Lower lobe of right lung (tissue), 2 donors: ENCODE data around the gene TMEM156. TPM values are rescaled to one million over a fixed set of nuclear protein-coding genes. Genes with fewer than 3 reads are reported as not detected.
"Not testable (repeated sequence)": the region's sequence is repeated elsewhere in the genome, so short reads cannot be mapped to it uniquely, and the experiment has no call there.

Experiments used
- ATAC-seq, 2 donors: fragments of 200-7000 bp; cut with Tn5 transposase; one replicate each; pipeline ENCODE4 v1.9.1; 2020 to 2022; ENCODE audit warnings: mild to moderate bottlenecking in 2 of 2, moderate library complexity in 2 of 2
- DNase-seq: peaks from one replicate; pipeline ENCODE4 v3.0.0-alpha.2; 2020
- H3K27ac ChIP-seq: fragments of 200-600 bp; one replicate; pipeline ENCODE4 v1.8.0; 2022
- H3K27me3 ChIP-seq: fragments of 200-600 bp; one replicate; pipeline ENCODE4 v1.8.0; 2022; ENCODE audit warnings: low read depth
- H3K36me3 ChIP-seq: fragments of 200-600 bp; one replicate; pipeline ENCODE4 v1.8.0; 2022; ENCODE audit warnings: mild to moderate bottlenecking
- H3K4me1 ChIP-seq: fragments of 200-600 bp; one replicate; pipeline ENCODE4 v1.8.0; 2022
- H3K4me3 ChIP-seq: fragments of 200-600 bp; one replicate; pipeline ENCODE4 v1.8.0; 2022; ENCODE audit warnings: mild to moderate bottlenecking
- H3K9me3 ChIP-seq: fragments of 200-600 bp; one replicate; pipeline ENCODE4 v1.8.0; 2022
- intact Hi-C: fragments of 100-400 bp; cut with DNase I; formaldehyde crosslinking; loops from one replicate; pipeline ENCODE4 v1.11.0; 2022
- total RNA-seq: library from RNA; stranded (reverse); fragmentation: NEBNext Ultra II Directional; extraction: Animal tissue kit (Norgen Biotek cat#: 25700); gene quantifications from one replicate; pipeline ENCODE4 v1.2.1, GENCODE V29; 2021
- TF ChIP-seq, protein P1 (sequence below): fragments of 200-600 bp; IDR thresholded peaks from one replicate; pipeline ENCODE4 v1.8.0; 2022; ENCODE audit warnings: antibody characterized with exemption, mild to moderate bottlenecking
- donor health status: DM: no; HTN: yes; CAD: no; lungs with severe emphysema.

TMEM156 gene
- total RNA-seq, 1 donor from 2014 or later, result 0.62 TPM

DNA sequence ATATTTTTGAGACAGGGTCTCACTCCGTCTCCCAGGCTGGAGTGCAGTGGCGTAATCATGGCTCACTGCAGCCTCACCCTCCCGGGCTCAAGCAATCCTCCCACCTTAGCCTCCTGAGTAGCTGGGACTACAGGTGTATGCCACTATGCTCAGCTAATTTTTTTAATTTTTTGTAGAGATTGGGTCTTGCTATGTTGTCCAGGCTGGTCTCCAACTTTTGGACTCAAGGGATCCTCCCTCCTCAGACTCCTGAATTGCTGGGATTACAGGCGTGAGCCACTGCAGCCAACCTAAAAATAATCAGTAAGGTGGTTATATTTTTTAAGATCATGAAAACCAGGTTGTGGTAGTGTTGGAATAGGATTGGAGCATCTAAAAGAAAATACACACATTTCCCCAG, 38.1 kb downstream of the TMEM156 start:
- no peaks in the 10 kb centered on the region for H3K4me1 ChIP-seq
- no peaks in the 10 kb centered on the region for H3K36me3 ChIP-seq
- no peak overlapping the region for H3K4me3 ChIP-seq
- no peaks in the 10 kb centered on the region for H3K9me3 ChIP-seq
- no peak for ATAC-seq
- intact Hi-C loops, result no loop called here
- no peaks in the 10 kb centered on the region for H3K27me3 ChIP-seq
- TF ChIP-seq, protein P1, sequence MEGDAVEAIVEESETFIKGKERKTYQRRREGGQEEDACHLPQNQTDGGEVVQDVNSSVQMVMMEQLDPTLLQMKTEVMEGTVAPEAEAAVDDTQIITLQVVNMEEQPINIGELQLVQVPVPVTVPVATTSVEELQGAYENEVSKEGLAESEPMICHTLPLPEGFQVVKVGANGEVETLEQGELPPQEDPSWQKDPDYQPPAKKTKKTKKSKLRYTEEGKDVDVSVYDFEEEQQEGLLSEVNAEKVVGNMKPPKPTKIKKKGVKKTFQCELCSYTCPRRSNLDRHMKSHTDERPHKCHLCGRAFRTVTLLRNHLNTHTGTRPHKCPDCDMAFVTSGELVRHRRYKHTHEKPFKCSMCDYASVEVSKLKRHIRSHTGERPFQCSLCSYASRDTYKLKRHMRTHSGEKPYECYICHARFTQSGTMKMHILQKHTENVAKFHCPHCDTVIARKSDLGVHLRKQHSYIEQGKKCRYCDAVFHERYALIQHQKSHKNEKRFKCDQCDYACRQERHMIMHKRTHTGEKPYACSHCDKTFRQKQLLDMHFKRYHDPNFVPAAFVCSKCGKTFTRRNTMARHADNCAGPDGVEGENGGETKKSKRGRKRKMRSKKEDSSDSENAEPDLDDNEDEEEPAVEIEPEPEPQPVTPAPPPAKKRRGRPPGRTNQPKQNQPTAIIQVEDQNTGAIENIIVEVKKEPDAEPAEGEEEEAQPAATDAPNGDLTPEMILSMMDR, result no peak
- no peak overlapping the region for H3K27ac ChIP-seq
- DNase-seq, result no peak

DNA sequence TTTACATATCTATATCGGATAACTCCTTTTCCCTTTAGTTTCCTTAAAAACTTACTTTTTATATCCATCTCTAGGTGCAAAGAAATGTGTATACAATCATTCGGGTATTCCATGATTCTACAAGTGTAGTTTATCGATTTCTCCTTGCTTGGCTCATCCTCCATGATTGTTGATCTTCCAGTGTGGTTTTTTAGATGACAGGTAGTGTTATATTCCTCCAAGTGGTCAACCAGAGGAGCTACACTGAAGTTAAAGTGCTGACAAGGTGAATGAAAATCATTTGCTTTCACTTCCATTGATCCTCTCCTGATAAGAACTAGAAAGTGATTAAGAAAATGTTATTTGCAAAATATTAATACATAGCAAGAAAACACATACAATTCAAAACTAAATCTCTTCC, 38.5 kb downstream of the TMEM156 start:
- DNase-seq (no peak), ATAC-seq (no peak)
- Histone ChIP-seq H3K27ac (no peak overlapping the region), H3K27me3 (no peaks in the 10 kb centered on the region), H3K4me3 (no peak overlapping the region), H3K4me1 (no peaks in the 10 kb centered on the region), H3K9me3 (no peaks in the 10 kb centered on the region), H3K36me3 (no peaks in the 10 kb centered on the region)
- intact Hi-C loops, result no loop called here
- TF ChIP-seq, protein P1, result no peak

DNA sequence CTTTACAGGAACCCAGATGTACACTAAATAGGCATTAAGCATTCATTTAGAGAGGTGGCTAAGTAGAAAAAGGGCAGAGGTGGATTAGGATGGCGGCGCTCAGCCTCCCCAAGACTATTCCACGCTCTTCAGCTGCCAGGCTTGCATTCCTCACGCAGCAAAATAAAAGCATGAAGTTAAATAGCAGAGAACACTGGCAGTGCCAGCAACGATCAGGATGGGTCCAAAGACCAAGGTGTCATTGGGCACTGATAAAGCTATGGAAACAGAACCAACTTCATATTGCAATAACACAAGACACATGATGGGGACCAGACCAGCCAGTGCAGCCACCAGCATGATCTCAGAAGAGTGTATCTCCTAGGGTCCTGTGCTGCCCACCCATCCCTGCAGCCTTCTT, 42.0 kb downstream of the TMEM156 start:
- no peak for ATAC-seq

DNA sequence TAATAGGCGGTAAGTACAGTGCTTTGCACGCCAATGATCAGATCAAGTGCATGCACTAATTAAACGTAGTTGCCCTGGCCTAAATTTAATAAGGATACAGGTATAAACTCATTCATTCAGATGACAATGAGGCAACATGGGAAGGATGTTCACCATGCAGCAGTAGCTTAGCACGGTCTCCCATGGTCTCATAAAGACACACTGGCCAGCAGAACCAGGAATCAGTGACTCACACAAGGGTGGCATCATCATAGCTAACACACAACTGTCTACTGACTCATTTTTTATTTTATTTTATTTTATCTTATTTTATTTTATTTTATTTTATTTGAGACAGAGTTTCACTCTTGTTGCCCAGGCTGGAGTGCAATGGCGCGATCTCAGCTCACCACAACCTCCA, 42.7 kb downstream of the TMEM156 start:
- Histone ChIP-seq H3K36me3 (no peaks in the 10 kb centered on the region), H3K4me3 (no peak overlapping the region), H3K4me1 (no peaks in the 10 kb centered on the region), H3K27ac (no peak overlapping the region), H3K27me3 (no peaks in the 10 kb centered on the region), H3K9me3 (no peaks in the 10 kb centered on the region)
- intact Hi-C loops, result no loop called here
- TF ChIP-seq, protein P1, result no peak
- DNase-seq (no peak), ATAC-seq (no peak)

More for the DNA sequence above, 42.0 kb downstream of the TMEM156 start:
- H3K27ac ChIP-seq, result no peak overlapping the region
- no peaks in the 10 kb centered on the region for H3K4me1 ChIP-seq
- no peak overlapping the region for H3K4me3 ChIP-seq
- intact Hi-C loops, result no loop called here
- no peak for DNase-seq
- no peaks in the 10 kb centered on the region for H3K27me3 ChIP-seq
- H3K36me3 ChIP-seq, result no peaks in the 10 kb centered on the region
- TF ChIP-seq, protein P1, result no peak
- no peaks in the 10 kb centered on the region for H3K9me3 ChIP-seq

DNA sequence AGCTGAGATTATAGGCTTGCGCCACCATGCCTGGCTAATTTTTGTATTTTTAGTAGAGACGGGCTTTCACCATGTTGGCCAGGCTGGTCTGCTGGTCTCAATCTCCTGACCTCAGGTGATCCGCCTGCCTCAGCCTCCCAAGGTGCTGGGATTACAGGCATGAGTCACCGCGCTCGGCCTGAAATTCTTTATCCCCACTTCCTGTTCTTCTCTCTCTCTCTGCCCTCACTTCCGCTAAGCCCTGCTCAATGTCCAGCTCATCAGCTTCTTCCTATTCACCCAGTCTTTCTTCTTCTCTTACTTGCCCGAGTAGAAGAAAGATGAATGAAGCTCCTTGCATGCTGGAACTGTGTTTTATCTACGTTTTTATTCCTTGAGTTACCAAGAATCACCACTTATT, 43.9 kb downstream of the TMEM156 start:
- H3K27me3 ChIP-seq, H3K4me1 ChIP-seq, intact Hi-C loops, DNase-seq, H3K9me3 ChIP-seq, H3K27ac ChIP-seq, ATAC-seq, H3K36me3 ChIP-seq, H3K4me3 ChIP-seq: not testable (repeated sequence)

DNA sequence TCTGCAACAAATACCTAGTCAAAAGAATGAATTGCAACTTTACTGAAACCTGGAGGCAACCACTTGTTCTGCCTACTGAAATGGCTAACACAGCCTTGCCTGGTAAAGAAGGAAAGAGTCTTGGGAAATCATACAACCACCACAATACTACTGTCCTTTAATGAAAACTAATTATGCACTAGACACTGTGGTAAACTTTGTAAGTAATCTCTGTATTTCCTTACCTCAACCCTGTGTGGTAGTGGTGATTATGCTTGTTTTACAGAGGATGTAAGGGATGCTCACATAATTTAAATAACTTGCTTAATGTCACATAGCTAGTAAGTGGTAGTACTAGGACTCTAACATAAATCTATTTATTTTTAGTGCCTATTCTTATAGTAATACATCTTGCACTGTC, 44.7 kb downstream of the TMEM156 start:
- intact Hi-C loops, result no loop called here
- TF ChIP-seq, protein P1, result no peak
- H3K27ac ChIP-seq, result no peak overlapping the region
- no peak overlapping the region for H3K4me3 ChIP-seq
- ATAC-seq, result no peak
- no peaks in the 10 kb centered on the region for H3K4me1 ChIP-seq
- no peaks in the 10 kb centered on the region for H3K36me3 ChIP-seq
- H3K27me3 ChIP-seq, result no peaks in the 10 kb centered on the region
- DNase-seq, result no peak
- H3K9me3 ChIP-seq, result no peaks in the 10 kb centered on the region
